Bronchial epithelial cell (primary cell): ENCODE results near the gene PLXNB2. TPM values are rescaled to one million over a fixed set of nuclear protein-coding genes. Genes with fewer than 3 reads are reported as not detected.
A peak's percentile ranks its signal among the peaks of the same experiment; 100 is the strongest.

Experiments used
- DNase-seq: peaks from one replicate; pipeline ENCODE4 v3.0.0-alpha.2; 2010; ENCODE audit warnings: low read depth
- FAIRE-seq: peaks from 2 replicates; lab custom pipeline; 2011; peaks lifted over from hg19 to GRCh38; lab: Jason Lieb, UNC
- H3K27me3 ChIP-seq: 2 replicates; pipeline ENCODE4 v1.5.1; 2011; ENCODE audit warnings: low read length; ENCODE audit not compliant: control insufficient read depth, insufficient read depth
- H3K36me3 ChIP-seq: 2 replicates; pipeline ENCODE4 v1.5.1; 2011; ENCODE audit warnings: low read length; ENCODE audit not compliant: control insufficient read depth, insufficient read depth
- H3K4me3 ChIP-seq: 2 replicates; pipeline ENCODE4 v1.5.1; 2011; ENCODE audit warnings: mild to moderate bottlenecking, low read depth, low read length, control low read depth
- CTCF ChIP-seq: IDR thresholded peaks from 2 replicates; pipeline ENCODE4 v1.5.1; 2011; ENCODE audit warnings: mild to moderate bottlenecking, moderate library complexity, low read length, control low read depth, inconsistent platforms; ENCODE audit not compliant: insufficient read depth, severe bottlenecking
- total RNA-seq: library from RNA; depleted of rRNA; stranded (reverse); fragments of >200 nt; gene quantifications from 2 replicates; pipeline ENCODE4 v1.2.1, GENCODE V29; 2014

The PLXNB2 gene
- total RNA-seq, 1 donor from 2014 or later, result 138 TPM

GRCh38 chr22:50314081-50314454, 6.6 kb upstream of the PLXNB2 start:
- Histone ChIP-seq H3K36me3 (no peaks in the 10 kb centered on the region), H3K4me3 (no peak overlapping the region), H3K27me3 (peaks cover 1% of the 10 kb centered on the region)
- DNase-seq (no peak), FAIRE-seq (no peak)
- TF ChIP-seq CTCF, result no peak

DNA sequence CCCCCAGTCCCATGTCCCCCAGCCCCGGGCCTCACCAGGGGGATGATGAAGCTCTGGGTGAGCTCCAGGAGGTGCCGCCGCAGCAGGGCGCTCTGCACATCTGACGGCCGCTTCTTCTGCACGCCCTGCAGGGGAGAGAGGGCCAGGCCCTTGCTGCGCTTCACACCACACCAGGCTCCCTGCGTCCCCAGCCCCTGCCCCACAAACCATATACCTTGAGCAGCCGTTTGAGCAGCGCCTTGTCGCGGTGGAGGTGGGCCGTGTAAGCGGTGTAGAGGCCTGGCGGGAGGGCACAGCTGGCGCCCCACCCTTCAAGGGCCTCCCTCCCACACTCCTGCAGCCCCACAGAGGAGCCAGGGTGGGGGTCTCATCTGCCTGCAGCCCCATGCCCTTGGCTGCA, 6.2 kb upstream of the PLXNB2 start:
- H3K4me3 ChIP-seq, result no peak overlapping the region
- DNase-seq, result no peak
- FAIRE-seq, result no peak
- H3K27me3 ChIP-seq, result peaks cover 1% of the 10 kb centered on the region
- no peak for TF ChIP-seq CTCF
- no peaks in the 10 kb centered on the region for H3K36me3 ChIP-seq

DNA sequence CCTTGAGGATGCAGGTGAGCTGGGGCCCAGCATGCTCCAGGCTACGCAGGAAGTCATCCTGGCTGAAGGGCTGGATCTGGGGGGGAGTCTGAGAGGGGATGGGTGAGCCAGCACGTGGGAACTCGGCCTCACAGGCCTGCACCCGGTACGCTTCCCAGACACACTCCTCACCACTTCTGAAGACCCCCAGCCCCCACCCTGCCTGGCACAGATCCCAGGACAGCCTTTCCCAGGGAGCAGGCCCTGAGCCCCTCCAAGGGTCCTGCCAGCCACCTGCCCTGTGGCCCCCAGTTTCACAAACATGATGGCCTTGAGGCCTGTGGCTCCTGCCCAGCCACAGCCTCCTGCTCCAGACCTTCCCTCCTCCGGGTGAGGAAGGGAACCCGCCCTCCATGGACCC, 5.6 kb upstream of the PLXNB2 start:
- TF ChIP-seq CTCF, result no peak
- Histone ChIP-seq H3K27me3 (peaks cover 1% of the 10 kb centered on the region), H3K4me3 (no peak overlapping the region), H3K36me3 (no peaks in the 10 kb centered on the region)
- no peak for DNase-seq
- FAIRE-seq, result no peak

- no peak for TF ChIP-seq CTCF
- no peak overlapping the region for H3K4me3 ChIP-seq
- H3K36me3 ChIP-seq, result no peaks in the 10 kb centered on the region
- H3K27me3 ChIP-seq, result peaks cover 1% of the 10 kb centered on the region
- DNase-seq, result no peak
- FAIRE-seq, result no peak
Observed at GRCh38 chr22:50312371-50312770, 4.9 kb upstream of the PLXNB2 start.

GRCh38 chr22:50311606-50312351, 4.3 kb upstream of the PLXNB2 start:
- peaks cover 1% of the 10 kb centered on the region for H3K27me3 ChIP-seq
- FAIRE-seq (peak; percentile 64), DNase-seq (no peak)
- peaks cover under 1% of the 10 kb centered on the region for H3K36me3 ChIP-seq
- no peak for TF ChIP-seq CTCF
- H3K4me3 ChIP-seq, result no peak overlapping the region
